GM12864 (cell line): ENCODE data around the gene THAP10.

ENCODE experiments used
- DNase-seq: peaks from one replicate; pipeline ENCODE4 v3.0.0-alpha.2; 2011; ENCODE audit warnings: low read depth
- H3K4me3 ChIP-seq: 2 replicates; pipeline ENCODE4 v1.5.1; 2011; ENCODE audit warnings: mild to moderate bottlenecking, low read depth, low read length, control low read depth
- TF ChIP-seq, protein P1 (sequence below): IDR thresholded peaks from 2 replicates; pipeline ENCODE4 v1.5.1; 2011; ENCODE audit warnings: low read depth, mild to moderate bottlenecking, moderate library complexity, low read length, control low read depth, inconsistent platforms; ENCODE audit errors: missing control alignments

THAP10 gene

GRCh38 chr15:70835415-70835814 is 56.8 kb downstream of the THAP10 start:
- H3K4me3 ChIP-seq: no peak overlapping the region
- TF ChIP-seq, protein P1, sequence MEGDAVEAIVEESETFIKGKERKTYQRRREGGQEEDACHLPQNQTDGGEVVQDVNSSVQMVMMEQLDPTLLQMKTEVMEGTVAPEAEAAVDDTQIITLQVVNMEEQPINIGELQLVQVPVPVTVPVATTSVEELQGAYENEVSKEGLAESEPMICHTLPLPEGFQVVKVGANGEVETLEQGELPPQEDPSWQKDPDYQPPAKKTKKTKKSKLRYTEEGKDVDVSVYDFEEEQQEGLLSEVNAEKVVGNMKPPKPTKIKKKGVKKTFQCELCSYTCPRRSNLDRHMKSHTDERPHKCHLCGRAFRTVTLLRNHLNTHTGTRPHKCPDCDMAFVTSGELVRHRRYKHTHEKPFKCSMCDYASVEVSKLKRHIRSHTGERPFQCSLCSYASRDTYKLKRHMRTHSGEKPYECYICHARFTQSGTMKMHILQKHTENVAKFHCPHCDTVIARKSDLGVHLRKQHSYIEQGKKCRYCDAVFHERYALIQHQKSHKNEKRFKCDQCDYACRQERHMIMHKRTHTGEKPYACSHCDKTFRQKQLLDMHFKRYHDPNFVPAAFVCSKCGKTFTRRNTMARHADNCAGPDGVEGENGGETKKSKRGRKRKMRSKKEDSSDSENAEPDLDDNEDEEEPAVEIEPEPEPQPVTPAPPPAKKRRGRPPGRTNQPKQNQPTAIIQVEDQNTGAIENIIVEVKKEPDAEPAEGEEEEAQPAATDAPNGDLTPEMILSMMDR: no peak
- DNase-seq: no peak

DNA sequence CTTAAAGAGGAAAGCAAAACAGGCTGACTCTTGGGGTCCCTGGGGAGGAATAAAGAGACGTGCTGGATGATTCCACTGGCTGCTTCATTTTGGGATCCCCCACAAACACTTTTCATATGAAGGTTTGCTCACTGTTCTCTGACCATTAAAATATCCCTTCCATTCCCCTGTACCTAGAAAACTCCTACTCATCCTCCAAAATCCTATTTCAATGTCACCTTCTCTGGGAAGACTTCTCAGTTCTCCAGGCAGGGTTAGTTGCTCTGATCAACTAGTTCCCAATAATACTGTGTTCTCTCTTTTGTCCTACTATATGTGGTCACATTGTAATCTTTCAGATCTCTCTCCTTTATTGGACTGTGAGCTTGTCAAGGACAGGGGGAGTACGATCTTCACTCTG is 57.2 kb downstream of the THAP10 start:
- TF ChIP-seq, protein P1: no peak
- DNase-seq: no peak

DNA sequence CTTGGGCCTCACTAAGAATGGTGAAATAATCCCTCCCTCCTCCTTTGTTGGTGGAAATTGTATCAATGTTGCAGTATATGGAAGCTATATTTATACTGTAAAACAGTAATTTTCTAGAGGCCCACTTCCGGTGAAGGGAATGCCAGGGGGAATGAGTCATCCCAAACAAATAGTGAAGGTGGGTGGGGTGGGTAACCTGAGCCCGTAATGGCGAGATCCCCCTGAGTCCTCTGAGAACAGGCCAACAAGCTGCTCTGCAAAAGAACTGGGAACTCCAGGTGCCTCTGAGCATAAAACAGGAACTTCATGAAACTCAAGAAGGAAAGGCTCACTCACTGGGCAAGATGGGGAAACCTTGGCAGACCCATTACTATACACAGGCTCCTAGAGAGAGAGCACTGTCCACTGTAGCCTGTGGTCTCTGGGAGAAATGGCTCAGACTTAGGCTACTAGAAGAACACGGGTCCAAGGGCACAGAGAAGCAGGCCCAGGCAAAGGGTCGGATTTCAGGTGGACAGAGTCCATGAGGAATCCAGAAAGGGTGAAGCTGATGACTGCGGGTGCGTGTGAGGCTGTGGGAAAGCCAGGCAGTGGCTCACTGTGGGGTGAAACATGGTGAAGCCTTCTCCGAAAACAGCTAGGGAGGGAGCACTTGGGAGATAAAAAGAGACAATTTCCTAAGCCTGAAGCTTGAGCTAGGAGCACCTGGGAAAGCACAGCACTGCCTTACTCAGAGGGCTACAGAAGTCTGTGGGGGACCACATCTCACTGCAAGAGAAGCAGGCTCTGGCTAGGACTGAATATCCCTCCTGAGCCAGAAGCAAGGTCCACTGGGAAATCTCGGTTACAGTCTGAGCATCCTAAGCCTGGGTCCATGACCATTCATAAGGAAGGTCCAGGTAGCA is 58.1 kb downstream of the THAP10 start:
- no peak overlapping the region for H3K4me3 ChIP-seq
- no peak for DNase-seq
- TF ChIP-seq, protein P1: no peak

More for the DNA sequence above, 57.2 kb downstream of the THAP10 start:
- H3K4me3 ChIP-seq: no peak overlapping the region

DNA sequence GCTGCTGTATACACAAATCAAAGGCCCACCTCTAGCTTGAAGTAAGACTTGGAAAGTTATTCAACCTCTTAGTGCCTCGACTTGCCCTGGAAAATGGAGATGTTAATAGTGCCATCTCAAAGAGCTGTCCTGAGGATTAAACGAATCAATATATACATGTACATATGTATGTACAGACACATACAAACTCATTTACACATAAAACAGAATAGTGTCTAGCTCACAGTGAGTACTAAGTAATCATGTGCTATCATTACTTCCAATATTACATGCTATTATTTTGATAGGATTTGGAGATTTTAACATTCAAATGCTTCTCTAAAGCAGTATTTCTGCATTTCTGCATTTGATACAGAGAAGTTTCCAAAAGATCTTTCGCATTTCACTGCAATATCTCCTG is 58.8 kb downstream of the THAP10 start:
- no peak for DNase-seq
- TF ChIP-seq, protein P1: no peak

GRCh38 chr15:70832176-70832575 is 60.1 kb downstream of the THAP10 start:
- DNase-seq: no peak
- TF ChIP-seq, protein P1: no peak
- H3K4me3 ChIP-seq: no peak overlapping the region

More for the DNA sequence above, 58.8 kb downstream of the THAP10 start:
- H3K4me3 ChIP-seq: no peak overlapping the region
